ENCODE data around the gene TBCEL. TPM values are rescaled to one million over a fixed set of nuclear protein-coding genes. Genes with fewer than 3 reads are reported as not detected.
"Not testable (repeated sequence)": the region's sequence is repeated elsewhere in the genome, so short reads cannot be mapped to it uniquely, and the experiment has no call there.

Gene TBCEL
- total RNA-seq, 1 experiment from 2014 or later, result 17.7 TPM

GRCh38 chr11:121029813-121030445 lies 6.0 kb downstream of the TBCEL start (continued):
- TF ChIP-seq EZH2 (IDR thresholded peaks at IDR 0.05) (no peak), ZBTB33 (IDR thresholded peaks at IDR 0.05; ENCODE audit: extremely low read depth, insufficient replicate concordance, low read length) (no peak)

- POLR2A ChIA-PET, result no interaction called here
- ATAC-seq (no peak), DNase-seq (ENCODE audit: low read depth, low spot score) (no peak)
- no peak overlapping the region for H3K4me2 ChIP-seq (ENCODE audit: low read length)
- no peak overlapping the region for H3K9ac ChIP-seq (ENCODE audit: low read length)
- no peaks in the 10 kb centered on the region for H3K36me3 ChIP-seq (ENCODE audit: control insufficient read depth in 1 of 2, insufficient read depth in 2 of 2, low read length in 2 of 2)
- H3K4me1 ChIP-seq (ENCODE audit: control insufficient read depth in 1 of 2, insufficient read depth in 2 of 2, low read length in 2 of 2), result peaks cover 0 to 10% of the 10 kb centered on the region in 2 experiments; a peak in 3 of 4 replicates
- BruUV-seq (replicated peaks), result no TSS peak
- H4K20me1 ChIP-seq (ENCODE audit: insufficient read depth), result no peaks in the 10 kb centered on the region
- TF ChIP-seq FOSL1 (IDR thresholded peaks at IDR 0.05; ENCODE audit: low read depth) (no peak), YY1 (IDR thresholded peaks at IDR 0.05; ENCODE audit: extremely low read depth, insufficient replicate concordance, low read depth, low read length) (no peak), RAD21 (IDR thresholded peaks at IDR 0.05; ENCODE audit: low read depth) (no peak), JUND (IDR thresholded peaks at IDR 0.05) (no peak)
- H3K27me3 ChIP-seq (ENCODE audit: insufficient read depth, low read length), result no peaks in the 10 kb centered on the region
- H2AFZ ChIP-seq (ENCODE audit: low read depth, low read length, poor library complexity, severe bottlenecking), result no peak overlapping the region
- no peak overlapping the region for H3K4me3 ChIP-seq (replicated peaks in 1 of 2; ENCODE audit: low read depth in 1 of 2, low read length in 2 of 2)
- intact Hi-C loops (cut with micrococcal nuclease), result no loop called here
- CTCF ChIA-PET, result no interaction called here
- RAD21 ChIA-PET (ENCODE audit: low non-redundant PET in 1 of 2, low total read pairs in 2 of 2, uncharacterized antibody in 2 of 2, unreplicated experiment in 2 of 2), result no interaction called here
- no peaks in the 10 kb centered on the region for H3K9me3 ChIP-seq (ENCODE audit: control insufficient read depth in 1 of 2, insufficient read depth in 1 of 2, low read depth in 1 of 2, low read length in 2 of 2)
- H3K79me2 ChIP-seq (ENCODE audit: insufficient read depth, low read length), result peaks cover 15% of the 10 kb centered on the region
- H3K27ac ChIP-seq (ENCODE audit: low read depth, low read length), result no peak overlapping the region
- no peaks in the 10 kb centered on the region for H3K9me2 ChIP-seq (ENCODE audit: insufficient read depth)
Measured at GRCh38 chr11:121031167-121031566, 7.3 kb downstream of the TBCEL start.

GRCh38 chr11:121031648-121032047 lies 7.7 kb downstream of the TBCEL start:
- H3K4me2 ChIP-seq (ENCODE audit: low read length); DNase-seq (ENCODE audit: low read depth, low spot score); intact Hi-C loops (cut with micrococcal nuclease); H3K36me3 ChIP-seq (ENCODE audit: control insufficient read depth in 1 of 2, insufficient read depth in 2 of 2, low read length in 2 of 2); H3K4me3 ChIP-seq (replicated peaks in 1 of 2; ENCODE audit: low read depth in 1 of 2, low read length in 2 of 2); H3K9me2 ChIP-seq (ENCODE audit: insufficient read depth); H3K27me3 ChIP-seq (ENCODE audit: insufficient read depth, low read length); H2AFZ ChIP-seq (ENCODE audit: low read depth, low read length, poor library complexity, severe bottlenecking); H3K27ac ChIP-seq (ENCODE audit: low read depth, low read length); H3K9me3 ChIP-seq (ENCODE audit: control insufficient read depth in 1 of 2, insufficient read depth in 1 of 2, low read depth in 1 of 2, low read length in 2 of 2); ATAC-seq; BruUV-seq (replicated peaks); POLR2A ChIA-PET; RAD21 ChIA-PET (ENCODE audit: low non-redundant PET in 1 of 2, low total read pairs in 2 of 2, uncharacterized antibody in 2 of 2, unreplicated experiment in 2 of 2); H4K20me1 ChIP-seq (ENCODE audit: insufficient read depth); H3K9ac ChIP-seq (ENCODE audit: low read length): not testable (repeated sequence)
- peaks cover 0 to 10% of the 10 kb centered on the region in 2 experiments; a peak in 3 of 4 replicates for H3K4me1 ChIP-seq (ENCODE audit: control insufficient read depth in 1 of 2, insufficient read depth in 2 of 2, low read length in 2 of 2)
- CTCF ChIA-PET, result interaction anchor here (1.6 kb wide), 1 partner anchor 163 kb away, joined by 7 read pairs; no protein-coding TSS in a partner anchor
- H3K79me2 ChIP-seq (ENCODE audit: insufficient read depth, low read length), result peaks cover 11% of the 10 kb centered on the region; the same call in 1 of the 2 replicates
